Middle frontal gyrus (tissue), 1 donor: Measurements from ENCODE around the gene CAMKMT.
"Not testable (repeated sequence)": the region's sequence is repeated elsewhere in the genome, so short reads cannot be mapped to it uniquely, and the experiment has no call there.

Experiments
- DNase-seq: peaks from one replicate; pipeline ENCODE4 v3.0.0-alpha.2; 2015; ENCODE audit warnings: low spot score; ENCODE audit errors: extremely low spot score

Gene CAMKMT

GRCh38 chr2:44496130-44496529 is 134.4 kb downstream of the CAMKMT start:
- no peak for DNase-seq

GRCh38 chr2:44498551-44498950 is 136.8 kb downstream of the CAMKMT start:
- DNase-seq, result no peak

GRCh38 chr2:44505664-44506063 is 143.9 kb downstream of the CAMKMT start:
- DNase-seq, result not testable (repeated sequence)

GRCh38 chr2:44510246-44510645 is 148.5 kb downstream of the CAMKMT start:
- DNase-seq, result no peak

GRCh38 chr2:44515416-44515815 is 153.7 kb downstream of the CAMKMT start:
- DNase-seq, result no peak

GRCh38 chr2:44519026-44519425 is 157.3 kb downstream of the CAMKMT start:
- DNase-seq, result no peak

- no peak for DNase-seq
Observed at GRCh38 chr2:44522846-44523245, 161.1 kb downstream of the CAMKMT start.

GRCh38 chr2:44524347-44524926 is 162.7 kb downstream of the CAMKMT start:
- DNase-seq, result no peak

- no peak for DNase-seq
Observed at GRCh38 chr2:44526352-44526751, 164.6 kb downstream of the CAMKMT start.

GRCh38 chr2:44528595-44528994 is 166.8 kb downstream of the CAMKMT start:
- no peak for DNase-seq

GRCh38 chr2:44529448-44529847 is 167.7 kb downstream of the CAMKMT start:
- DNase-seq, result no peak

- DNase-seq, result no peak
Observed at GRCh38 chr2:44531289-44531688, 169.5 kb downstream of the CAMKMT start.

GRCh38 chr2:44532031-44532430 is 170.3 kb downstream of the CAMKMT start:
- DNase-seq, result no peak

- no peak for DNase-seq
Observed at GRCh38 chr2:44533508-44533907, 171.8 kb downstream of the CAMKMT start.

- no peak for DNase-seq
Observed at GRCh38 chr2:44535376-44535775, 173.6 kb downstream of the CAMKMT start.

GRCh38 chr2:44537264-44537663 is 175.5 kb downstream of the CAMKMT start:
- DNase-seq, result no peak

GRCh38 chr2:44542520-44542919 is 180.8 kb downstream of the CAMKMT start:
- DNase-seq, result no peak

GRCh38 chr2:44543773-44544725 is 182.3 kb downstream of the CAMKMT start:
- no peak for DNase-seq

- DNase-seq, result no peak
Observed at GRCh38 chr2:44545005-44545404, 183.3 kb downstream of the CAMKMT start.

- no peak for DNase-seq
Observed at GRCh38 chr2:44546459-44547127, 184.8 kb downstream of the CAMKMT start.

GRCh38 chr2:44547718-44548117 is 186.0 kb downstream of the CAMKMT start:
- DNase-seq, result no peak
